DND-41 (cell line): ENCODE measurements around the gene DEF6.

Experiments
- ATAC-seq: fragments of 200-7000 bp; cut with Tn5 transposase; 3 replicates; pipeline ENCODE4 v1.9.1; 2021; ENCODE audit warnings: low read depth; ENCODE audit not compliant: insufficient read depth
- DNase-seq: peaks from one replicate; pipeline ENCODE4 v3.0.0-alpha.2; 2020
- H2AFZ ChIP-seq: 2 replicates; pipeline ENCODE4 v1.6.0; 2012; ENCODE audit warnings: low read depth, low read length
- H3K27ac ChIP-seq: 2 replicates; pipeline ENCODE4 v1.5.1; 2012; ENCODE audit warnings: low read length, inconsistent platforms
- H3K27me3 ChIP-seq: fragments of 200-600 bp; sonication (generic); 2 replicates; pipeline ENCODE4 v1.6.0; 2012; ENCODE audit warnings: low read length, mild to moderate bottlenecking, inconsistent platforms; ENCODE audit not compliant: insufficient read depth, poor library complexity
- H3K36me3 ChIP-seq: 2 replicates; pipeline ENCODE4 v1.5.1; 2012; ENCODE audit warnings: low read length, inconsistent platforms; ENCODE audit not compliant: insufficient read depth
- H3K4me1 ChIP-seq: 2 replicates; pipeline ENCODE4 v1.5.1; 2012; ENCODE audit warnings: mild to moderate bottlenecking, low read length; ENCODE audit not compliant: insufficient read depth
- H3K4me2 ChIP-seq: 2 replicates; pipeline ENCODE4 v1.6.0; 2012; ENCODE audit warnings: mild to moderate bottlenecking, moderate library complexity, low read length, inconsistent platforms; ENCODE audit not compliant: insufficient read depth
- H3K4me3 ChIP-seq, 2 experiments: fragments of 200-600 bp in 1 of 2; shearing (Covaris generic) in 1 of 2; 2 replicates each; pipeline ENCODE4 v1.5.1; 2012 to 2016; ENCODE audit warnings: inconsistent platforms in 2 of 2, low read length in 2 of 2, mild to moderate bottlenecking in 2 of 2, low read depth in 1 of 2, moderate library complexity in 1 of 2
- H3K79me2 ChIP-seq: 2 replicates; pipeline ENCODE4 v1.6.0; 2012; ENCODE audit warnings: low read length, inconsistent platforms; ENCODE audit not compliant: insufficient read depth
- H3K9ac ChIP-seq: 2 replicates; pipeline ENCODE4 v1.6.0; 2012; ENCODE audit warnings: low read depth, mild to moderate bottlenecking, inconsistent platforms, low read length, moderate library complexity
- H3K9me3 ChIP-seq: 2 replicates; pipeline ENCODE4 v1.5.1; 2012; ENCODE audit warnings: low read length, moderate library complexity, mild to moderate bottlenecking, inconsistent platforms; ENCODE audit not compliant: insufficient read depth, severe bottlenecking
- H4K20me1 ChIP-seq: 2 replicates; pipeline ENCODE4 v1.6.0; 2012; ENCODE audit warnings: low read length; ENCODE audit not compliant: insufficient read depth
- EZH2 ChIP-seq: IDR thresholded peaks from 3 replicates; pipeline ENCODE4 v1.6.1; 2012; ENCODE audit warnings: borderline replicate concordance, low read depth, mild to moderate bottlenecking, moderate library complexity, low read length, inconsistent platforms; ENCODE audit not compliant: severe bottlenecking
- TF ChIP-seq, protein P1 (sequence below): IDR thresholded peaks from 2 replicates; pipeline ENCODE4 v1.5.1; 2012; ENCODE audit warnings: borderline replicate concordance, low read length, moderate library complexity, mild to moderate bottlenecking; ENCODE audit not compliant: poor library complexity, severe bottlenecking; ENCODE audit errors: extremely low read depth

The DEF6 gene

GRCh38 chr6:35251949-35252348, 45.7 kb upstream of the DEF6 start:
- peaks cover 20% of the 10 kb centered on the region for H3K79me2 ChIP-seq
- no peak overlapping the region for H2AFZ ChIP-seq
- no peaks in the 10 kb centered on the region for H3K27me3 ChIP-seq
- H3K4me2 ChIP-seq, result no peak overlapping the region
- no peak overlapping the region for H3K9ac ChIP-seq
- H3K36me3 ChIP-seq, result no peaks in the 10 kb centered on the region; the same call in 1 of the 2 replicates
- H3K4me3 ChIP-seq, result no peak overlapping the region
- no peaks in the 10 kb centered on the region for H3K4me1 ChIP-seq
- no peaks in the 10 kb centered on the region for H3K9me3 ChIP-seq
- H4K20me1 ChIP-seq, result peaks cover 9% of the 10 kb centered on the region; the same call in 1 of the 2 replicates
- DNase-seq (no peak), ATAC-seq (no peak)
- no peak overlapping the region for H3K27ac ChIP-seq
- TF ChIP-seq EZH2, result no peak
- TF ChIP-seq, protein P1, sequence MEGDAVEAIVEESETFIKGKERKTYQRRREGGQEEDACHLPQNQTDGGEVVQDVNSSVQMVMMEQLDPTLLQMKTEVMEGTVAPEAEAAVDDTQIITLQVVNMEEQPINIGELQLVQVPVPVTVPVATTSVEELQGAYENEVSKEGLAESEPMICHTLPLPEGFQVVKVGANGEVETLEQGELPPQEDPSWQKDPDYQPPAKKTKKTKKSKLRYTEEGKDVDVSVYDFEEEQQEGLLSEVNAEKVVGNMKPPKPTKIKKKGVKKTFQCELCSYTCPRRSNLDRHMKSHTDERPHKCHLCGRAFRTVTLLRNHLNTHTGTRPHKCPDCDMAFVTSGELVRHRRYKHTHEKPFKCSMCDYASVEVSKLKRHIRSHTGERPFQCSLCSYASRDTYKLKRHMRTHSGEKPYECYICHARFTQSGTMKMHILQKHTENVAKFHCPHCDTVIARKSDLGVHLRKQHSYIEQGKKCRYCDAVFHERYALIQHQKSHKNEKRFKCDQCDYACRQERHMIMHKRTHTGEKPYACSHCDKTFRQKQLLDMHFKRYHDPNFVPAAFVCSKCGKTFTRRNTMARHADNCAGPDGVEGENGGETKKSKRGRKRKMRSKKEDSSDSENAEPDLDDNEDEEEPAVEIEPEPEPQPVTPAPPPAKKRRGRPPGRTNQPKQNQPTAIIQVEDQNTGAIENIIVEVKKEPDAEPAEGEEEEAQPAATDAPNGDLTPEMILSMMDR, result no peak

DNA sequence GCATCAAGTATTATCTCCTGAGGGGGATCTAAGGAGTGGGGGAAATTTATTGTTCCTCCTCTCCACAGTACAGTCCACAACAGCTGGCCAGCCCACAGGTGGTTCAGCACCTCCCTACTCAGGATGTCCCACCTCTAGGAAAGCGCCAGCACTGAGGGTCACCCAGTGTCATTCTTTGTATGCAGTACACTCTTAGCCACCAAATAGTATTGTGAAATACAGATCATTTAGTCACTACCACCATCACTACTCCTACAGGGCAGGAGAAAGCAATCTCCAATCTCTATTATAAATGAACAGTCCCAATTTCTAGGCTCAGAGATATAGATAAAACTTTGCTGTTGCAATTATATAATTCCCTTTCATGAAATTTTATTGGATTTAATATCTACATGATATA, 44.4 kb upstream of the DEF6 start:
- H3K4me2 ChIP-seq, result no peak overlapping the region
- no peak overlapping the region for H3K27ac ChIP-seq
- H3K9ac ChIP-seq, result no peak overlapping the region
- no peaks in the 10 kb centered on the region for H3K9me3 ChIP-seq
- H3K36me3 ChIP-seq, result no peaks in the 10 kb centered on the region; the same call in 1 of the 2 replicates
- peaks cover 9% of the 10 kb centered on the region for H3K4me1 ChIP-seq
- ATAC-seq (no peak), DNase-seq (no peak)
- peaks cover 28% of the 10 kb centered on the region for H3K79me2 ChIP-seq
- H4K20me1 ChIP-seq, result peaks cover 7% of the 10 kb centered on the region; the same call in 1 of the 2 replicates
- no peak overlapping the region for H3K4me3 ChIP-seq
- no peaks in the 10 kb centered on the region for H3K27me3 ChIP-seq
- TF ChIP-seq, protein P1, result no peak
- TF ChIP-seq EZH2, result no peak
- H2AFZ ChIP-seq, result no peak overlapping the region

GRCh38 chr6:35258336-35258735, 39.3 kb upstream of the DEF6 start:
- H3K9me3 ChIP-seq, result no peaks in the 10 kb centered on the region
- H3K4me3 ChIP-seq, result peak overlapping the region; percentile 87 to 99

More at GRCh38 chr6:35258336-35258735, 39.3 kb upstream of the DEF6 start:
- H3K4me2 ChIP-seq, result peak overlapping the region; percentile 86
- DNase-seq, result no peak
- ATAC-seq, result no peak
- H4K20me1 ChIP-seq, result no peaks in the 10 kb centered on the region
- H3K27me3 ChIP-seq, result no peaks in the 10 kb centered on the region
- no peak overlapping the region; the same call in 1 of the 2 replicates for H3K27ac ChIP-seq
- H3K36me3 ChIP-seq, result no peaks in the 10 kb centered on the region; the same call in 1 of the 2 replicates
- peaks cover 27% of the 10 kb centered on the region for H3K4me1 ChIP-seq
- TF ChIP-seq, protein P1, result no peak
- no peak for TF ChIP-seq EZH2
- peak overlapping the region; percentile 91 for H3K9ac ChIP-seq
- H3K79me2 ChIP-seq, result peaks cover 45% of the 10 kb centered on the region
- H2AFZ ChIP-seq, result no peak overlapping the region
